ENCODE results near the gene DNM3.

Gene DNM3

GRCh38 chr1:172238965-172239364 is 397.7 kb downstream of the DNM3 start:
- no peak for DNase-seq (ENCODE audit: low spot score)

- DNase-seq (ENCODE audit: low spot score), result no peak
Observed at GRCh38 chr1:172239901-172240300, 398.6 kb downstream of the DNM3 start.

GRCh38 chr1:172241540-172241939 is 400.2 kb downstream of the DNM3 start:
- no peak for DNase-seq (ENCODE audit: low spot score)

GRCh38 chr1:172244865-172245264 is 403.6 kb downstream of the DNM3 start:
- DNase-seq (ENCODE audit: low spot score), result no peak

- DNase-seq (ENCODE audit: low spot score), result no peak
Observed at GRCh38 chr1:172245788-172246187, 404.5 kb downstream of the DNM3 start.

GRCh38 chr1:172246521-172247390 is 405.5 kb downstream of the DNM3 start:
- DNase-seq (ENCODE audit: low spot score), result no peak

GRCh38 chr1:172251486-172251885 is 410.2 kb downstream of the DNM3 start:
- DNase-seq (ENCODE audit: low spot score), result no peak

- DNase-seq (ENCODE audit: low spot score), result no peak
Observed at GRCh38 chr1:172252321-172252720, 411.0 kb downstream of the DNM3 start.

- DNase-seq (ENCODE audit: low spot score), result no peak
Observed at GRCh38 chr1:172252958-172253357, 411.7 kb downstream of the DNM3 start.

GRCh38 chr1:172254521-172255222 is 413.4 kb downstream of the DNM3 start:
- DNase-seq (ENCODE audit: low spot score), result peak; percentile 40

- no peak for DNase-seq (ENCODE audit: low spot score)
Observed at GRCh38 chr1:172255223-172255560, 413.9 kb downstream of the DNM3 start.

GRCh38 chr1:172265905-172266304 is 424.6 kb downstream of the DNM3 start:
- DNase-seq (ENCODE audit: low spot score), result no peak

GRCh38 chr1:172266528-172267174 is 425.4 kb downstream of the DNM3 start:
- DNase-seq (ENCODE audit: low spot score), result no peak

- no peak for DNase-seq (ENCODE audit: low spot score)
Observed at GRCh38 chr1:172268237-172268636, 426.9 kb downstream of the DNM3 start.

GRCh38 chr1:172269084-172269483 is 427.8 kb downstream of the DNM3 start:
- DNase-seq (ENCODE audit: low spot score), result no peak

- no peak for DNase-seq (ENCODE audit: low spot score)
Observed at GRCh38 chr1:172269644-172270043, 428.3 kb downstream of the DNM3 start.

- no peak for DNase-seq (ENCODE audit: low spot score)
Observed at GRCh38 chr1:172270605-172271004, 429.3 kb downstream of the DNM3 start.

GRCh38 chr1:172272087-172272486 is 430.8 kb downstream of the DNM3 start:
- no peak for DNase-seq (ENCODE audit: low spot score)

- DNase-seq (ENCODE audit: low spot score), result no peak
Observed at GRCh38 chr1:172273647-172274396, 432.5 kb downstream of the DNM3 start.

- DNase-seq (ENCODE audit: low spot score), result no peak
Observed at GRCh38 chr1:172275478-172275877, 434.2 kb downstream of the DNM3 start.

- DNase-seq (ENCODE audit: low spot score), result no peak
Observed at GRCh38 chr1:172276120-172276818, 435.0 kb downstream of the DNM3 start.

GRCh38 chr1:172277275-172277674 is 436.0 kb downstream of the DNM3 start:
- no peak for DNase-seq (ENCODE audit: low spot score)
